ENCODE results near the gene FLT3.
"Not testable (repeated sequence)": the region's sequence is repeated elsewhere in the genome, so short reads cannot be mapped to it uniquely, and the experiment has no call there.

FLT3 gene

DNA sequence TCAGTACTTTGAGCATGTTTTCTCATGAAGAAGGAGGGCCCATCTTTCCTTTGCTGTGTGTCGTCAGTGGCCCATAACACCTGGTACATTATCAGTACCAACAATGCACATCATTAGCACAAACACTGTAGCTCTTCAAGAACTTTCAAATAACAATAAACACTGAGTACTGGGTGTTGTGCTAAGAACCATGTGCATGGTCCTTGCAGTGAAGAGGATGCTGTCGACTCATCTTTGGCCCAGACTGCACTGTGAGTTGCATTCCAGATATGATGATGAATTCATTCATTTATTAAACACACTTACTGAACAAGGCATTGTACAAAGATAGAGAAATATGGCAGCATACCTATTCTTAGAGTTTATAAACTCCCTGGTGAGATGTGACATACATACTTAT is 55.8 kb downstream of the FLT3 start:
- DNase-seq (ENCODE audit: low read depth), result no peak

DNA sequence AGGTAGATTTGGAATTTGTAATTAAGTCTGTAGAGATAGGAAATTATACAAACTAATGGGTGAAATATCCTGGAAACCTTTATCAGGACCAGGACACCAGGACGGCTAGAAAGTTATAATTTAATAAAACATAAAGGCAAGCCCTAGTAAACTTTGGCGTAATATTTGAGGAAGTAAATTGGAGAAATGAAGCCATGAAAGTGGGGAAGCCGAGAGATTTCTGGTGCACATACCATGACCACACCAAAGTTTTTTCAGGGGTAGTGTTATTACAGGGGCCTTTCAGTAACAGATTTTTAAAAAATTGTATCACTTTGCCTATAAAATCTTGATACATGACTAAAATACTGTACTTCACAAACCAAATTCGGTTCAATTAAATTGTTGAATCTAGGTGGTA is 57.2 kb downstream of the FLT3 start:
- DNase-seq (ENCODE audit: low read depth), result no peak

DNA sequence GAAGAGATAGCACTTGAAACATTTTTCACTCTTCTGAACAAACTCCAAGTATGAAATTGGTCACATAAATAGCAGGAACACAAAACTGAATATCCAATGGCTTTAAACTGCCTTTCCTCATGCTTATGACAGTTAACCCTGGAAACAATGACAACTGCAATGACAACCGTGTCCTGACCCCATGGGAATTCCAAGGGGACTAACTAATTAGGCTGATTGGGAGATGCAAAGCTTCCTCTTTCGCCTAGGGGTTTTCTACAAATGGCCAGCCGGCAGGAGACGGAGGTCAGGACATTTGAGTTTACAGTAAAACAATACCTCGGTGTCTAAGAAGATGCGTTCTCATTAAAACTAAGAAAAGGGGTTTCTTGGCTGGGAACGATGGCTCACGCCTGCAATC is 58.9 kb downstream of the FLT3 start:
- DNase-seq (ENCODE audit: low read depth), result no peak

DNA sequence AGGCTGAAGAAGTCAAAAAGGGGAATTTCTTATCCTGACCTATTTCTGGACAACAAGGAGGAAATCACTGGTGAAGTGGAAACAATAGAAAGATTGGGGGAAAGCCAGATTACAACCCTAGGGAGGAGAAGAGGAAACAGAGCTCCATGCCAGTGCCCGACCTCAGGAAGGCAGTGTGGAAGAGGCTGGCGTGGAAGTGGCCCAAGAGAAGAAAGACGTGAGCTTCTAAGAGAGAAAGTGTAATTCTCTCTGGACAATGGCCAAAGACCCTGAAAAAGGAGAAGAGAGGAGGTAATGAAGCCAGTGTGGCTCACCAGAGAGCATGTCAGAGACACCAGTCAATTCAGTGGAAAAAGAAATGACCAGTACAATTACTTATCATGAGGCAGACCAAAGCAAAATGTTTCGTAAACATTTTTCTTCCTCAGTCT is 59.3 kb downstream of the FLT3 start:
- DNase-seq (ENCODE audit: low read depth), result no peak

DNA sequence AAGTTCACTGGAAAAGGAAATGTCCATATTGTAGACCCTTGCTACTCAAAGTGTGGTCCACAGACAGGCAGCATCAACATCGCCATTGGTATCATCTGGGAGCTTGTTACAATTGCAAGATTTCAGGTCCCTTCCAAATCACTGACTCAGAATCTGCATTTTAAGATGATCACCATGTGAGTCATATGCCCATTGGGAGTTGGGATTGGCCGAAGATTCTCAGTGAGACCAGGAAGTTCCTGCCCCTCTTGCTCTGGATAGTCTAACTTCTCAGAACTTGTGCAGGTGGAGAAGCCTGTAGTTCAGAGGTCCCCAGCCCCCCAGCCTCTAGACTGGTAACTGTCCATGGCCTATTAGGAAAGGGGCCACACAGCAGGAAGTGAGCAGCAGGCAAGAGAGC is 63.0 kb downstream of the FLT3 start:
- no peak for DNase-seq (ENCODE audit: low read depth)

DNA sequence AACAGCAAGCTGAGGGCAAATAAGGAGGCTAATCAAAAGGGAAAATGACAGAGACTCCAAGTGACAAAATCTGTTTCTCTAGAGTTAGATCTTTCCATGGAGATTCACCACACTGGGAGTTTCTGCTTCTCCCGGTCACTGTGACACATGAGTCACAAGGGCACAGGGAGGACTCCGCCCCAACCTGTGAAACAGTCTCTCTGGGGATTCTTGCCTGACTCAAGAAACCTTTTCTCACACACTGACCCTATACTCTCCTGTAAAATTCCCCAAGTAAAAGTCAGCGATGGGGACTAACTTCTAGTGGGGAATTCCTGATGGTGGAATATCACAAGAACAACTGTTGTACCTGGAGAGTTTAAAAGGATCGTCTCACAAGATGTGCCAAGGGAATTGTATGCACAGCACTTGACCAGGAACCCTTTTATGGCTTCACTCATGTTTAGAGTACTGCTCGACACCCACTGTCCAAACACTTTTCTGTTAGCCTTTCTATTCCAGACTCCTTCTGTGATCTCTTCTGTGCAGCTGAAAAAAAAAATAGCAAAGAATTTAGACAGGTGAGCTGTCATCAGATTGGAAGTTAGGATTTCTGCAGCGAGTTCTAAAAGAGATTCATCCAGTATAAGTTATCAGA is 65.1 kb downstream of the FLT3 start:
- no peak for DNase-seq (ENCODE audit: low read depth)

DNA sequence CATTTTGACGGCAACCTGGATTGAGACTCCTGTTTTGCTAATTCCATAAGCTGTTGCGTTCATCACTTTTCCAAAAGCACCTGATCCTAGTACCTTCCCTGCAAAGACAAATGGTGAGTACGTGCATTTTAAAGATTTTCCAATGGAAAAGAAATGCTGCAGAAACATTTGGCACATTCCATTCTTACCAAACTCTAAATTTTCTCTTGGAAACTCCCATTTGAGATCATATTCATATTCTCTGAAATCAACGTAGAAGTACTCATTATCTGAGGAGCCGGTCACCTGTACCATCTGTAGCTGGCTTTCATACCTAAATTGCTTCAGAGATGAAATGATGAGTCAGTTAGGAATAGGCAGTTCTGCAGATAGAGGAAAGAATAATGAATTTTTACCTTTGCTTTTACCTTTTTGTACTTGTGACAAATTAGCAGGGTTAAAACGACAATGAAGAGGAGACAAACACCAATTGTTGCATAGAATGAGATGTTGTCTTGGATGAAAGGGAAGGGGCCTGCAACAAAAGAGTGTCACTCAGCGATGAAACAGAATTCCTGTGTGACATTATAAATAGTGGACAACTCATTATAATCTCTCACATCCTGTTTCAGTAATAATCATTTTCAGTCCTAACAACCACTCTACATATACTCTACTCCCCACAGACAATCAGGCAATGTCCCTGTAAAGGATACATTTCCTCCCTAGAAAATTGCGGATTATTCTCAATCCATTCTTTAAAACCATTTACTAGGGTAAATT is 66.3 kb downstream of the FLT3 start:
- DNase-seq (ENCODE audit: low read depth), result no peak

DNA sequence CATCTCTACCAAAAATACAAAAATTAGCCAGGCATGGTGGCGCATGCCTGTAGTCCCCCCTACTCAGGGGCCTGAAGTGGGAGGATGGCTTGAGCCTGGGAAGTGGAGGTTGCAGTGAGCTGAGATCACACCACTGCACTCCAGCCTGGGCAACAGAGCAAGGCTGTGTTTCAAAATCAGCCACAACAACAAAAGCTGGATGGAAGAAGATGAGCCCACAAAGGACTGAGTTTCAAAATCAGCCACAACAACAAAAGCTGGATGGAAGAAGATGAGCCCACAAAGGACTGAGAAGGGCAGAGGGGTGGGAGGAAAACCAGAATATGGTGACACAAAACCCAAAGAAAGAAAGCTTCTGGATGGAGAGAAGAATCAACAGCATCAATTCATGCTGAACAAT is 67.9 kb downstream of the FLT3 start:
- DNase-seq (ENCODE audit: low read depth), result not testable (repeated sequence)

DNA sequence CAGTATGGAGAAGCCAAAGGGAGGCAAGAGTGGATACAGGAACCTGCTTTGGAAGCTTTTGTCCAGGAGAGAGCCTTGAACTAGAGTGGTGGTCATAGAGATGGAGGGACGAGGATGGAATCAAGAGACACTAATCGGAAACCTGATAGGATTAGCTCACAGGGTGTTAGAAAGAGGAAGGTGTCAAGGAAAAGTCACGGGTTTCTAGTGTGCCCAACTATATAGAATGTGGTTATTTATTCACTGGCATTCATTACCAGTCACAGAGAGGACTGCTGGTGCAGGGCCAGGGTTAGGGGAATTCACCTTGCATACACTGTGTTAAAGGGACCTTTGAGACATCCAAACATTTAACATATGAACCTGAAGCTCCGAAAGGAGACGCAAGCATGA is 68.5 kb downstream of the FLT3 start:
- DNase-seq (ENCODE audit: low read depth), result no peak

DNA sequence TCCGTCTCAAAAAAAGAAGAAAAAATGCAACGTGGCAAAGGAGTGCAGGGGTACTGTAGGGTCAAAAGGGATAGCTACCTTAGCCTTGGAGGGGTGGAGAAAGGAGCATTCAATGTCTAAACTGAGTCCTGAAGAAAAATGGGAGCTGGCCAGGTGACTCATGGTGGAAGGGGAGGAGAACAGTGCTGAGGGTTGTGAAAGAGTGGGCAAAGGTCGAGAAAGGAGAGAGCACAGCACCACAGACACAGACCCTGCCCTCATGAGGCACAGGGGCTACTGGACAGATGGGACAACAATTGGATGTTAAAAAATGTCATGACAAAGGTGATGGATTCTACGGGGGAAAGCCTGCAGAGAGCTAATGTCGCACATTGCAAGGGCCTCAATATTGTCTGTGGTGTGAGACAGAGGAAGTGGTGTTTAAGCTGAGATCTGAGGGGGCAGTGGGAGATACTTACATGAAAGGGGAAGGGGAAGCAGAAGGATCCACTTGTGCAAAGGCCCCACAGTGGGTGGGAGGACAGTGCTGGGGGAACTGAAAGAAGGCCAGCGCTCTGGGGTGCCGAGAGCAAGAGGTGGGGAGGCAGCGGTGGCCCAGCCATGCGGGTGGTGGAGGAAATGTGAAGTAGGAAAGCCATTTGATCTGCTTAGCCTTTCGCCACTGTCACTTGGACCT is 69.0 kb downstream of the FLT3 start:
- no peak for DNase-seq (ENCODE audit: low read depth)

DNA sequence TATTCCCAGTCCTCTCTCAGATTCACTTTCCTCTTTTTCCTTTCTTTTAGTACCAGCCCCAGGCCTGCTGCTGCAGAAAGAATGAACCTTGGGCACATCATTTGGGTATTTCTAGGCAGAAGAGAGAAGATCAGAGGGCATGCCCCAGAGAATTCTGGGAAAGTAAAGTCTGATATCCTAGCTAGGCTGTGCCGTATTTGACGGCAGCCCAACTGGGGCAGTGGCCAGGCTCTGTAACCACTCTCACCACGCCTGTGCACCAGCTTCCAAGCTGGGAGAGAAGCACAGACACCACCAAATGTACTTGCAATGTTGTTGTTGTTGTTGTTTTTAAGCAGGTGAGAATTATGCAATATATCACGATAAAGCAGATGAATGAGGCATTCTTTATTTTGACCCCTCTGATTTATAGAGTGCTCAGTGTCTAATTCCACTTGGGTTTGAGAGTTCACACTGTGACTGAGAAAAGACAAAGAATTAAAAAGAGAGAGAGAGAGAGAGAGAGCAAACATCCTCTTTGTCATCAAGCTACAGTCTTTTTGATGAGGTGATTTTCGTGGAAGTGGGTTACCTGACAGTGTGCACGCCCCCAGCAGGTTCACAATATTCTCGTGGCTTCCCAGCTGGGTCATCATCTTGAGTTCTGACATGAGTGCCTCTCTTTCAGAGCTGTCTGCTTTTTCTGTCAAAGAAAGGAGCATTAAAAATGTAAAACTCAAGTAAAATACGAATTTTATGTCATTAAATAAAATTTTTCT is 72.6 kb downstream of the FLT3 start:
- no peak for DNase-seq (ENCODE audit: low read depth)

DNA sequence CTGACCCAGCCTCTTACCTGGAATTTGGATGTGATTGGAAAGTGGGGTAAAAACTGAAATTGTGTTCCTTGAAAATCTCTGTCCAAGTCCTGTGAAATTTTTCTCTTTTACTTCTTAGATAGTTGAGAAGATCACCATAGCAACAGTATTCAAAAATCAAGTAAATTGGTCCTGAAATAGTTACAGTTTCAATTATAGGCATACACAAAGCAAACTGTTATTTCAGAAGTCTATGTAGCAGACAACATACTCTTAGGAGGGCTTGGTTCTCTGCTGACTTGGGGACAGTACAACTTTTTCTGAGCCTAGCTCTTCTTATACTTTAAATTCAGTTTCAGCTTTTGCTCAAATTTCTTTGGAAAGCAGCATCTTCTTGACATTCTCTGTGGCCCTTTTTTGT is 73.3 kb downstream of the FLT3 start:
- DNase-seq (ENCODE audit: low read depth), result no peak

DNA sequence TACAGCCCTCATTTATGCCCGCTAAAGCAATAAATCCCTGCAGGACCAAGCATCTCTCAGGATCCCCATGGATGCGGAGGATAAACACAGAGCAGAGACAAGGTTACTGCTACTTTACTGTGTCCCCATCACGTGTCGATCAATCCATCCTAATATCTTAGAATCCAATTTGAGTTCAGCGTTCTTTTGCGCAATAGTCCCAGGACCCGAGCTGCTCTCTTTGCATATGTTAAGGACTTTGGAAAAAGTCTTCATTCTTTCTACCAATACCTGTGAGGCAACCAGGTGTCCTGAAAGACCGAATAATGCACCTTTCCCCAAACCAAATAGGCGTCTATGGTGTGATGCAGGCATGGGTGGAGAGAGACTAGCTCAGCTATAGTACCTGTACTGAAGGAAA is 73.9 kb downstream of the FLT3 start:
- DNase-seq (ENCODE audit: low read depth), result no peak

DNA sequence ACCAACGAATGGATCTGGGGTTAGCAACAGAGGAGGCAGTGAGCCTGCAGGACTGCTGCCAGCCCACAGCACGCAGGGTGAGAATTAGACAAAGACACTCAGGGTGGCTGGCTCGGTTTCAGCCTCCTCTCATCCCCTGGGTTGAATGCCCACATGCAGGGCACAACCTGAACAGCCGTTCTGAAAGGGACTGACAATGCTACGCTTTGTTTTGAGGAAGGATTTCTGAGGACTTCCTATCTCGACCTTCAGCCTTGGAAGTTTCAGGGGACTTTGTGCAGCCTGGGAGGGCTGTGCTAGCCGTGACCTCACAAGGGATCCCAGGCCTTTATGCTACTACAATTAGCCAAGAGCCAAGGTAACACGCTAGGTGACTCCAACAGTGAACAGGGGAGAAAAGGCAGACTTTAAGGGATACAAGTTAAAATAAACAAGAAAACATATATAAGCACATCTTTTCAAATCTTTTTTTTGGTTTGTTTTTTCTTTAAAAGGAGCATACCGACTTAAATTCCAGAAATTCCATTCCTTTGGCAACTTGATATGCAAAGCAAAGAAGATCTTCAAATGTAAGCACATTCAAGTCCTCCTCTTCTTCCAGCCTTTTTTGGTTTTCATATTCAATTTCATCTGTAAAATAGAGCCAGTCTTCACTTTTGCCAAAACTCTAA is 77.4 kb downstream of the FLT3 start:
- peak; percentile 18 for DNase-seq (ENCODE audit: low read depth)

DNA sequence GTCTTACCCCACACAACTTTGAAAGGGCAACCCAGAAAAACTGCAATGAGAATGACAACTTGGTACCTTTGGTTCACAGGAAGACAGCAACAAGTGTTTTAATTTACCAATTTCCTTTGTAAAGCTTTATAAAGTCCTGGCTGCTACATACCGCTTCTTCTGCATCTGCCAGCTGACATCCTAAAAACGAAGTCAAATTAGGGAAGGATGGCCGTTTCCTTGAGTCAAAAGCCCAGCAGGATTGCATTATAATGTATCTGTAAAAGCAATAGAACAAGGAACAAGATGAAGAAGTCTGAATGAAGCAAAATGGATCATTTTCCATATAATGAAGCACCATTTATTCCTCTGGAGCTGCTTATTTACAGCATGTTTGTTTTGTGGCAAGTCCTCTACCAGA is 86.1 kb downstream of the FLT3 start:
- DNase-seq (ENCODE audit: low read depth), result no peak

DNA sequence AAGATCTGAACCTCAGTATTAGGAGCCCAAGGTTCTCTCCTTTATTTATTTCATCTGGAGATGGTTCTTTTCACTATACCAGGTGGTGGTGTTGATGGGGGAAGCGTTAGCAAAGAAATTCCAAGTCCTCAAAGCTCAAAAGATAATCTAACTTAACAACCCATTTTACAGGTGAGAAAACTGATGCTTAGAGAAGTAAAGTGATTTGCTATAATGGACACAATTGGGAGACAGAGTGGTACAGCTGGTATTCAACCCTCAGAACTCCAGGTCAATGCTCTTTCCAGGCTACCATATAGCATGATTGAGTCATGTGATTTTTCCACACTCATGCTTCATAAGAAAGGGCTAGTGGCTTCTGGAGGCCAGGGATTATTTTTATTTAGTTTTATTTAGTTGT is 86.9 kb downstream of the FLT3 start:
- DNase-seq (ENCODE audit: low read depth), result no peak

DNA sequence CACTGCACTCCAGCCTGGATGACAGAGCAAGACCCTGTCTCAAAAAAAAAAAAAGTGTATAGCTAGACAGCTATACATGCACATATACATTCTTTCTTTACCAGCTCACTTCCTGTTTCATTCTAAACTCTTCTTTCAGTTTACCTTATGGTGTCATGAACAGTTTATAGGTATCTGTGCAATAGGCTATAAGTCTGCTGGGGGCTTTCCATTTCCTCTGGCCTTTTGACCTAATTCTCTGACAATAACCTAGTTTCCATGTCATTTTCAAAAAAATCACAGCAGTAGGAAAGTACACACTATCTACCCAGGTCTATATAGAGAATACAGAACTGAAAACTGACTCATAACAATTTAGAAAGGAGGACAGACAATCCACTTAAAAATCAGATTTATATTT is 87.5 kb downstream of the FLT3 start:
- no peak for DNase-seq (ENCODE audit: low read depth)

DNA sequence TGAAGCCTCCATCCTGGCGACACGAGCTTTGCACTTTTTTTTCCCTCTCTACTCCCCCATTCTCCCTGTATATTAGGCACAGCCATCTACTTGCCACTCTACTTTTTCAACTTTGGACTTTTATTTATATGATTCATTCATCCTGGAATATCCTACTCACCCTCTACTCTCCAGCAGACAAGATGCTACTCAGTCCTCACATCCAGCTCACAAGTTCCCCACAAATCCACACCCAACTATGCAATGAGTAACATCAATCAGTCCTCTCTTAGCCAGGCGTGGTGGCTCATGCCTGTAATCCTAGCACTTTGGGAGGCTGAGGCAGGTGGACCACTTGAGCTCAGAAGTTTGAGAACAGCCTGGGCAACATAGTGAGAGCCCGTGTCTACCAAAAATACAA is 88.0 kb downstream of the FLT3 start:
- no peak for DNase-seq (ENCODE audit: low read depth)

DNA sequence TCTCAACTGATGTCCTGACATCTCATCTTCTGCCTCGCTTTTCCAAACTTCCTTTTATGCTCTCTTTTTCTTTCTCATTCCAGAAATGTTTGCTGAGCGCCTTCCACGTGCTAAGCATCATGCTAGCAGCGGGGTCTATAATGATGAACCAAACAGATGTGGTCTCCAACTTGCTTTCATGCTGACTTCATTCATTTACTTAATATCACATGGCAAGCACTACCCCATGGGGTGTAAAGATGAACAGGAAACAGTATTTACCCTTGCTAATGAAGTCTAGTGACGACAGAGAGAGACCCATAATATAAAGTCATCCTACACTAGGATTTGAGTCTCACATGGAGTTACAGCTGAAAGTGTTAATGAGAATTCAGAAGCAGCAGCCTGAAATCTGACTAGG is 90.3 kb downstream of the FLT3 start:
- no peak for DNase-seq (ENCODE audit: low read depth)

DNA sequence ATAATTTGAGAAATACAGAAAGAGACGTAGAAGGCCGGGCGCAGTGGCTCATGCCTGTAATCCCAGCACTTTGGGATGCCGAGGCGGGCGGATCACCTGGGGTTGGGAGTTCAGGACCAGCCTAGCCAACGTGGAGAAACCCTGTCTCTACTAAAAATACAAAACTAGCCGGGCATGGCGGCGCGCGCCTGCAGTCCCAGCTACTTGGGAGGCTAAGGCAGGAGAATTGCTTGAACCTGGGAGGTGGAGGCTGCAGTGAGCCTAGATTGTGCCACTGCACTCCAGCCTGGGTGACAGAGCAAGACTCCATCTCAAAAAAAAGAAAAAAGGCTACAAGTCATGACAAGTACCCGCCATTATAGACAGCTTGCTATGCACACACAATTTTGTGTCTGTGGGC is 95.4 kb downstream of the FLT3 start:
- not testable (repeated sequence) for DNase-seq (ENCODE audit: low read depth)

DNA sequence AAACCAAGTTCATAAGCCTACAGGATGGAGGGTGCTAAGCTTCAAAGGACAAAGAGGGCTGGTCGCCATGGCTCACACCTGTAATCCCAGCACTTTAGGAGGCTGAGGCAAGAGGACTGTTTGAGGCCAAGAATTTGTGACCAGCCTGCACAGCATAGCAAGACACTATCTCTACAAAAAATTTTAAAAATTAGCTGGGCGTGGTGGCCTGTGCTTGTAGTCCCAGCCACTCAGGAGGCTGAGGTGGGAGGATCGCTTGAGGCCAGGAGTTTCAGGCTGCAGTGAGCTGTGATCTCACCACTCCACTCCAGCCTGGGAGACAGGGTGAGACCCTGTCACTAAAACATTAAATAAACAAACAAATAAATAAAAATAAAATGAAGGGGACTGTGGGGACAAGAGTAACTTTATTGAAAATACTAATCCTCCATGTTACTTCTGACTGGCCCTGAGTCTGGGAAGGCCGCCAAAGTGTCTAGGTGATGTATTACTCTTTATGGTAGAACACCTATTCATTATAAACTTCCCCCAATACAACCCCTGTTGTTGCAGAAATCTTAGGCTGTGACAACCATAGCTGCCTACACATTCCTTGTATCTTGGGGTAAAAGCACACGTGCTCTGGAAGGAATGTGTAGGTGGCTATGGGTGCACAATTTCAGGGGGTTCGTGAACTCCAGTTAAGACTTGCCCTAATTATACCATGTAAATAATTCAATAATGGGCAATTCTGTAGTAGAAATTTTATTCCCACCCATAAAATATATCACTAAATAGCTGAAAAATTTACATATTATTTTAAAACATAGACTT is 97.3 kb downstream of the FLT3 start:
- DNase-seq (ENCODE audit: low read depth), result no peak

Data from fibroblast of gingiva (primary cell).